ENCODE data around the gene DYRK3.

Gene DYRK3

GRCh38 chr1:206662396-206663092 lies 27.2 kb downstream of the DYRK3 start:
- no peak for DNase-seq

DNA sequence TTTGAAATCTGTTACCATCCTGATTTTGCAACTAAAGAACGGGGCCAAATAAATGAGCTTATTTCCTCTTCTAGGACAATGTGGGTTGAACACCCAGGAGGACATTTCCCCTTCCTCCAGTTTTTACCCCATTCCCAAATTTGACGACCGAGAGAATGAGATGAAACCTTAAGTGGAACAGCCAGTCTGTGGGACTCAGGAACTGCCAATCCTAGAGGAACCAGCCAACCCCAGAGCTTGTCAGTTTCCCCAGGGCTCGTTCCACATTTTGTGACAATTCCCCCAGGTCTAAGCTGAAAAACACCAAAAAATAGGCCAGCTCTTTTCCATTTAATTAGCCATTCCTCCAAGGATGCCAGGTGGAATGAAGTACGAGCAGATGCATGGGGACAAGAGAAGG lies 28.0 kb downstream of the DYRK3 start:
- DNase-seq: no peak

DNA sequence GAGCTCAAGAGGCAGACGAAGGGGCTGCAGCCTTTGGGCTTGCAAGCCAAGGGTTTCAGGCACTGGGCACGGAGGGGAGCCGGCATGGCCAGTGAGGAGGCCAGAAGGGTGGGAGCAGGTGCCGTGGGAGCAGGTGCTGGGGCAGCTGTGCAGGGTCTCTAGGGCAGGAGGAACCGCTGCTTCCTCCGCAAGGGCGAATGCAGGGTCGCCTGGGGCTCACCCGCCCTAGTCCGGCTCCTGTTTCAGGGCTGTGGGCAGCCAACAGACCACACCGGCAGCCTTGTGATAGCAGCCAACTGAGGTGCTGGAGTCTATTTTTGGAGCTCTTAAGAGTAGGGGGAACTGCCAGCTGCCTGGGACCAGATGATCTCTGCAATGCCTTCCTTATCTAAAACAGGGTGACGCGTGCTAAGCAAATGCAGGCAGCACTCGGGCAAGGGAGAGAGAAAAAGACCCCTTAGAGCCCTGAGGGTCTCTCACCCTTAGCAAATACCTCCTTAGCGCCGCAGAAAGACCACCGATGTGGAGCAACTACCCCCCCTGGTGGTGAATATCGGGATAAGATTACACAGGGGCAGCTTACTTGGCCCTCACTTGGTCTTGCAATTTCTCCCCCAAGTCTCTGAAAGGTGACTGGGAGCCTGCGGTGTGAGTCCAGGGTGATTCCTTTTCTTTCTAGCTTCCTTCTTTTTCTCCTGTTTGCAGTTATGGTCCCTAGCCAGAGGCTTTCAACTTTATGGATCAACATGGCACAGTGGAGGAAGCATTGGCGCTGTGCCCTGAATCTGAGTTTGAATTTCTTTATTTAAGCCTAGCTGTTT lies 28.7 kb downstream of the DYRK3 start:
- DNase-seq: peak; percentile 88

DNA sequence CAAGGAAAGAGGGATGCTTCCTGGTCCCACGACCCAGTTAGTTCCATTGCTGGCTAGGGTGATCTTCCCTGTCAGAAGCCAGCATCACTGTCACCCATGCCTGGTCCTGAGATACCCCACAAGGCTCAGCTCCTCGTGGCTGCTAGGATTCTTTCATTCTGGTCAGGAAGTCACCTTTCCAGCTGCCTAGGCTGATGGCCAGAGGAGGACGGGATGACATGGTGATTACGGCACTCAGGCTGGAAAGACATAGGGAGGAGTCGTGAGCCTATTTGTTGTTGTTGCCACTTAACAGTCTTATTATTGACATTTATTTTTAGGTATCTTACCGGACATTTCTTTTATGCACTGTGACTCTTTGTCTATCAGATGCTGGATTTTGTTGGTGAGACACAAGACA lies 29.4 kb downstream of the DYRK3 start:
- DNase-seq: no peak

DNA sequence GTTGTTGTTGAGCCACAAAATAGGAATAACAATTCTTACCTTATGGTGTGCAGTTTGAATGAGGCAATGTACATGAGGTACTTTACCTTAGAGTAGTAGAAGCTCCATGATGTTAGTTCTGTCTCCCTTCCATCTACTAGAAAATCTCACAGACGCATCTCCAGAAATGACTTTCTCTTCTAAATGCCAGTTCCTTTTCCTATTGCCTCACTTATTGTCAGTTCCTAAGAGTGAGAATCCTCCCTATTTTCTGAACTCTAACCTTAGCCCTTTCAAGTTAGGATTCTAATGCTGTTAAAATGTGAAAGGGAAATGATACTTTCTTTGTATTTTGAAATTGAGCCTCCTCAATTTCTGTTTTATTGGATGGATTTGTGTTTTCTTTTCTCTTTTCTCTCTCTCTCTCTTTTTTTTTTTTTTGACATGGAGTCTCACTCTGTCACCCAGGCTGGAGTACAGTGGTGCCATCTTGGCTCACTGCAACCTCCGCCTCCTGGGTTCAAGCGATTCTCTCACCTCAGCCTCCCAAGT lies 30.8 kb downstream of the DYRK3 start:
- DNase-seq: no peak

- DNase-seq: no peak
These were observed 31.8 kb downstream of the DYRK3 start for GRCh38 chr1:206666954-206667665.

GRCh38 chr1:206668351-206668750 lies 33.0 kb downstream of the DYRK3 start:
- DNase-seq: no peak

DNA sequence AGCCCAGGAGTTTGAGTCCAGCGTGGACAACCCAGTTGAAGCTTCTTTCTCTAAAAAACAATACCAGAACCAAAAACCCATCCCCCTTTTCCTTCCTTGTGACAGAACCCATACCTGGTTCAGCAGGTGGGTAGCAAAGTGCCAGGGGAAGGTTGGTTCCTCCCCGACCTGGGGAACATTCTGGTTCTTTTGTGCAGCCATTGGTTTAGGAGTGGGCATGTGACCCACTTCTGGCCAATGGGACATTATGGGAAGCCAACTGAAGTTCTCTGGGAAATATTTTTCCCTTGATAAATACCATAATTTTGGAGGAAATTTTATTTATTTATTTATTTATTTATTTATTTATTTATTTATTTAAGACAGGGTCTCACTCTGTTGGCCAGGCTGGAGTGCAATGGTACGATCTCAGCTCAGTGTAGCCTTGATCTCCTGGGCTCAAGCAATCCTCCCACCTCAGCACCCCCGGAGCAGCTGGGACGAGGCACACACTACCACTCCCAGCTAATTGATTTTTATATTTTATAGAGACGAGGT lies 33.6 kb downstream of the DYRK3 start:
- DNase-seq: no peak

GRCh38 chr1:206672011-206672688 lies 36.8 kb downstream of the DYRK3 start:
- no peak for DNase-seq

DNA sequence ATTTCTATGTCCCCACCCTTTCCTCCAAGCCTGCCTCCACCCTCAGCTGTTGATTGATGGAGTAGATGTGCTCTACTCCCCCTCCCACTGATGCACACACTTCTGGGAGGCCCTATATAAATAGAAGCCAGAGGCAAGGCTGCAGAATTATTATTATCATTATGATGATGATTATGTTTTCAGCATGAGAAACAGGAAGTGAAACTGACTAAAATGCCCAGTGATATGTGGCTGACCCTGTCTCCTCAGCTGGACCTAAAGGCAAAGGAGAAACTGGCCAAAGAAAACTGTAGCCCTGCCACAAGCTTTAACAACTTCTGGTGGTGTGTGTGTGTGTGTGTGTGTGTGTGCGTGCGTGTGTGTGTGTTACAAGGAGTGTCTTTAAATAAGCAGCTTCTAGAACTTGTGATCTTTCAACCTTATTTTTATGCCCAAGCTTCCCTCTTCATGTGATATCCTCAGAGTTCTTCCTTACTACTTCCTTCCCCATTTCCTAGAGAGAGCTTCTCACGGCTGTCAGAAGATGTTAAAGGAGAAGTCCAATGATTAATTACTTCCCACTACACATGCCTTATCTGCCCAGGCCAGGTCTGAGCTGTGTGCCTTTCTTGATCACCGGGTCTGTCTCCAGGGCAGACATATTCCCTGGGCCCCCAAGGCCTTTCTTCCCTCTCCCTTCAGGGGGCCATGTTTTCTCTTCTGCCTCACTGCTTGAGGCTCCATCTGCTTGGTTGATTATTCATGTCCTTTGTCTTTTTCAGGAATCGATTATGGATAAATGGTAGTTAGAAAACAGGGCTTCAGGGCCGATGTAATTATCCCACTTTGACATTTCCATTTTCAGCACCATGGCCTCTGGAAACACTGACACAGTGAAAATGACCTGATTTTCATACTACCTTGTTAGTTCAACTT lies 37.8 kb downstream of the DYRK3 start:
- DNase-seq: no peak

DNA sequence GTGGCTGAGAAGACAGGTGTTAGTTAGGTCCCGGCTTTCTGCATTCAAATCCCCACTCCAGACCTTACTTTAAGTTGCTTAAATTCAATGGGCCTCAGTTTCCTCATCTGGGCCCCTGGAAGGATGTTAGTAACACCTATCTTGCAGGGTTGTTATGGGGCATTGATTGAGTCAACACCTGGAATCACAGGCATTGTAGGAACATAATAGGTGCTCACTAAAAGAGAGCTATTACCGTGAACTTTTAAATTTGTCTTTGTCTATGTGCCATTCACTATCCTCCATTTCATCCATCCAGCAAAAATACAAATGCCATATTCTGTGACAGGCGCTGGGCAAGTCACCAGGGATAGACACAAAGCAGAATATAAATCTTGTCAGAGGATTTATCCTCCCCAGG lies 38.9 kb downstream of the DYRK3 start:
- no peak for DNase-seq

DNA sequence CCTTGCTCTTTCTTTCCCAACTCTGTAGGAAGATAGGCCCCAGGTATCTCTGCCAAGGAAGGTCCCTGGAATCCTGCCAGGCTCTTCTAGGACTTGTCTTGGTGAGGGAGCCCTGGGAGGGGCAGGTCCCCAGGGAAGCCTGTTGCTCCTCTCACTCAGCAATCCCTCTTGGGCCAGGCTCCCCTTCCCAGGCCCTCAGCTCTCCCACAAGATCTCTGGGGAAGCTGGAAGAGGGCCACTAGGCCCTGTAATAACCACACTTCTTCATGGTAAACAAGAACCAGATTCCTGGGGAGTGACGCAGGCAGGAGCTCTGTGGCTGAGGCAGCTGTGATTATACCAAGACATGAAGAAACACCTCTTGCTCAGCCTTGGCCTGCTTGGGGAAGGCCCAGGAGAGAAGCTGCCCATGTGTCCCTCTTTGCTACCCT lies 39.4 kb downstream of the DYRK3 start:
- DNase-seq: no peak

DNA sequence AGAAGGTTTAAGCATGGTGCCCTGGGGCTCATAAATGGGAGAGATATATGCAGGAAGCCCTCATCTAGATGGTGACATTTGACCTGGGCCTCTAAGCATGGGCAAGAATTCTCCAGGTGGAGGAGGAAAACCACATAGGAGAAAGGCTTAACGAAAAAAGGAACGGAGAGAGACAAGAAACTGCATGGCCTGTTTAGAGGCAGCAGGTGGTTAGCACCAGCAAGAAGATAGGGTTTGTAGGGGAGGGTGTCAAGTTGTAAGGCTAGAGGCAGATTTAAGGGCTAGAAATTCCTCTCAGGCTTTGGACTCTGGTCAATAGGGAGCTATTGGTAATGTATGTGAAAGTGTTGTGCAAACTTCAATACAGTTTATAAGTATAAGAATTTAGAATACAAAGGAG lies 41.2 kb downstream of the DYRK3 start:
- DNase-seq: no peak

- DNase-seq: no peak
These were observed 43.2 kb downstream of the DYRK3 start for GRCh38 chr1:206678490-206678889.

DNA sequence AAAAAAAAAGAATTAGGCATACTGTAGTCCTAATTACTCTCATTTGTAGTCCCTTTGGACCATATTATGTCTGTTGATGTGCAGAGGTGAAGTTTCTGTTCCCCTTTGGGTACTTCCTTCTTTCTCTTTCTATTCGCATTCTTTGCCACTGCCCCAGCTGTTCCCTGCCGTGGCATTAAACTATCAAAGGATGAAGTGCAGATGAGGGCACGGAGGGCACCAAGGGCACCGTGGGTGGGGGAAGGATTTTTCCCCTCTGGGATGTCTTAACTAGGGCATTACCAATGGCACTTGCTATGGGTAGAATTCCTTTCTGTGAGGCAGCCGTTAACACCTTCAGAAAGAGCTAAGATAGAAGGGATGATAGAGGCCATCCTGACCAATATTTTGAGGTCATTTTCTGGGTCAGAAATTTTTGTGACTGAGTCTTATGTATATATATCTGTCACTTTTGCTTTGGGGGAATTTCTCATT lies 44.4 kb downstream of the DYRK3 start:
- no peak for DNase-seq

DNA sequence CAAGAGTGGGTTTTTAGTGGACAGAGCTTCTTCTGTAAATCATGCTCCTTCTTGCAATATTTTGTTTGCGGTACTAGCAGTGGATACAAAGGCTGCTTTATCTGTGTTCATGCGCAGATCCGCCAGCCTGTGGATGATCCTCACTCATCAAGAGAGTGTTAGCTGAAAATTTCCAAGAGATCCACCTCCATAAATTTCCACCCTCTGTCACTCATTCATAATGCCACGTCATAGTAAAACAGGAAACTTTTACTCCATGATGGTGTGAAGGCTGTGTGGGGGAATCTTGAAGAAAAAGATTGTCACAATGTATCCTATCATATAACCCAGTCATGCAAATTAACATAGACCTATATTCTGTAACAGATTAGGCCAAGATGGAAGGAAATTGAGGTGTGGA lies 44.9 kb downstream of the DYRK3 start:
- DNase-seq: no peak

- no peak for DNase-seq
These were observed 46.0 kb downstream of the DYRK3 start for GRCh38 chr1:206681359-206681758.

GRCh38 chr1:206682111-206682510 lies 46.8 kb downstream of the DYRK3 start:
- no peak for DNase-seq

GRCh38 chr1:206683313-206683712 lies 48.0 kb downstream of the DYRK3 start:
- no peak for DNase-seq

DNA sequence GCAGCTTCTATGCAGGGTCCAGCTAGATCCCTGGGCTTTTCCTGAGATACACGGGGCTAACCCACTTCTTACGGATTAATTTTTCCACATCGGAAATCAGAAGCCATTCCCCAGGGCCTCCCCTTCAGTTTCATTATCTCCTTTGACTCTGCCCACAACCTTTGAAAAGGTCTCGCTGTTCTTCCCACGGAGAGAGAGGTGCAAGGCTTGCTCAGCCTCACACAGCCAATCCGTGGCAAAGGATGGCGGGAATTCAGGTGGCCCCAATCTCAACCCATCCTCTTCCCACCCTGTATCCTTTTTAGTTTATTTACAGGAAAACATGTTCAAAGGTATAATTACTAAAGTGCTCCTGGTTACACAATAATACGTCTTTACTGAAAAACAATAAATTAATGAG lies 48.7 kb downstream of the DYRK3 start:
- DNase-seq: no peak
